ENCODE data around the gene TANGO6.
"Not testable (repeated sequence)": the region's sequence is repeated elsewhere in the genome, so short reads cannot be mapped to it uniquely, and the experiment has no call there.

TANGO6 gene

DNA sequence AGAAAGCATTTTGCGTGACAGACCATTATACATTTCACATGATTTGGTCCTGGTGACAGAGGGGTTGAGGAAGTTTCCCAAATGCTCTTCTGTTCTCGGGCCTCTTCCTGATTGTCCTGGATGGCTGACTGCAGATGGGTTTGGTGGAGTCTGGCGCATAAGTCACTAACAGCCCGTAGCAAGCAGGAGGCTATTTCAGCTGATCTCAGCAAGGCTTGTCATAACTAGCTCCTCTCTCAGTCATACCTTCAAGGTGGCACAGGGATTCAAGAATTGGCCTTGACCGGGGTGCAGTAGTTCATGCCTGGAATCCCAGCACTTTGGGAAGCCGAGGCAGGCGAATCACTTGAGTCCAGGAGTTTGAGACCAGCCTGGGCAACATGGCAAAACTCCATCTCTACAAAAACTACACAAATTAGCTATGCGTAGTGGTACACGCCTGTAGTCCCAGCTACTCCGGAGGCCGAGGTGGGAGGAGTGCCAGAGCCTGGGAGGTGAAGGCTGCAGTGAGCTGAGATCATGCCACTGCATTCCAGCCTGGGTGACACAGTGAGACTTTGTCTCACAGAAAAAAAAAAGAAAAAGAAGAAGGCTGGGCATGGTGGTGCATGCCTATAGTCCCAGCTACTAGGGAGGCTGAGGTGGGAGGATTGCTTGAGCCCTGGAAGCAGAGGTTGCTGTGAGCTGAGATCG lies 193.2 kb downstream of the TANGO6 start:
- DNase-seq (ENCODE audit: low read depth, low spot score): no peak
- H3K4me3 ChIP-seq (ENCODE audit: low read length): no peak overlapping the region

DNA sequence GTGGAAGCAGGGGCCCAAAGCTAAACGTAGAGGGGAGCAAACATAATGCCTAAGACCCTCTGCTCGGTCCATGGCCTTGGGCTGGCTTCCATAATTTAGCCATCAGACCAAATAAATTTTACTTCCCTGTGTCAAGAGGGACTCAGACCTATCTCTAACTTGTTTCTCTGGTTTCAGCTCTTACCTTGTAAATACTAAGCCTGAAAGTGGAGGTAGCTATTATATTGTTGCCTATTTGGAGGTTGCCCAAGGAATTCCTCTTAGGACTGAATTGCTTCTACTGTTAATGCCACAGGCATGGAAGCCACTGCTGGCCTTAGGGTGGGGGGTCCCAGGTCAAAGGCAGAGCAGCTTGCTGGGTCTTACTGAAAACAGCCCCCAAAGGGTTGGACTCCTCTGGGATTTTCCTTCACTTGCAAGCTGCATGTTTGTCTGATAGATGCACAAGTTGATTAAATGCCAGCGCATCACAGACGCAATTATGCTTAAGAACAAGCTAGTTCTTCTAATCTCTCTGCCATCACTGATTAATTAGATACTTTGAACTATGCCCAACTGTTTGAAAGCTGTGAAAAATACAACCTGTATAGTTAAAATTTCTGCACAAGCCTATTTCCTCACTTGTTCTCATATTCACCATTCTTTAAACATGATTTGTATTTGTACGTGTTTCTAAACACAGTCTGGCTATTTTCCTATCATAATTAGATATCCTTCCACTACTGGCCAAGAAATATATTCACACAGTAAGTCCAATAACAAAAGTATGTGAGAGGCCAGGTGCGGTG lies 194.2 kb downstream of the TANGO6 start:
- no peak for DNase-seq (ENCODE audit: low read depth, low spot score)
- H3K4me3 ChIP-seq (ENCODE audit: low read length): no peak overlapping the region

DNA sequence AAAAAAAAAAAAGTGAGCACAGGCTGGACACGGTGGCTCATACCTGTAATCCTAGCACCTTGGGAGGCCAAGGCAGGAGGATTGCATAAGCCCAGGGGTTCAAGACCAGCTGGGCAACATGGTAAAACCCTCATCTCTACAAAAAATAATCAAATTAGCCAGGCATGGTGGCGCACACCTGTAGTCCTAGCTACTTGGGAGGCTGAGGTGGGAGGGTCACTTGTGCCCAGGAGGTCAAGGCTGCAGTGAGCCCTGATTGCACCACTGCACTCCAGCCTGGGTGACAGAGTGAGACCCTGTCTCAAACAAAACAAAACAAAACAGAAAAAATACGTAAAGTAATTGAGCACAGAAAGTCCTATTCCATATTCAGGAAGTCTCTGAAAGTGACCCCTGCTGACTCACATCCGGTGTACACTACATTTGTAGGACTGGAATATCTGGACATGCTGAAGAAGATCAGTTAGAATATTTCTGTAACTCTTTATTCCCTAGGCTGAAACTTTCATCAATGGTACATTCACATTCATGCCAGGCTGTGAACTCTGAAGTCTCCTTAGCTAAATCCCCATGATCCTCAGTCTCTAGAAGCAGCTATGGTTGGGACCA lies 196.1 kb downstream of the TANGO6 start:
- DNase-seq (ENCODE audit: low read depth, low spot score): no peak
- H3K4me3 ChIP-seq (ENCODE audit: low read length): no peak overlapping the region

GRCh38 chr16:69040144-69040909 lies 197.0 kb downstream of the TANGO6 start:
- DNase-seq (ENCODE audit: low read depth, low spot score): peak; percentile 78
- no peak overlapping the region for H3K4me3 ChIP-seq (ENCODE audit: low read length)

- H3K4me3 ChIP-seq (ENCODE audit: low read length): no peak overlapping the region
- DNase-seq (ENCODE audit: low read depth, low spot score): no peak
These were observed 205.2 kb downstream of the TANGO6 start for GRCh38 chr16:69048328-69049120.

DNA sequence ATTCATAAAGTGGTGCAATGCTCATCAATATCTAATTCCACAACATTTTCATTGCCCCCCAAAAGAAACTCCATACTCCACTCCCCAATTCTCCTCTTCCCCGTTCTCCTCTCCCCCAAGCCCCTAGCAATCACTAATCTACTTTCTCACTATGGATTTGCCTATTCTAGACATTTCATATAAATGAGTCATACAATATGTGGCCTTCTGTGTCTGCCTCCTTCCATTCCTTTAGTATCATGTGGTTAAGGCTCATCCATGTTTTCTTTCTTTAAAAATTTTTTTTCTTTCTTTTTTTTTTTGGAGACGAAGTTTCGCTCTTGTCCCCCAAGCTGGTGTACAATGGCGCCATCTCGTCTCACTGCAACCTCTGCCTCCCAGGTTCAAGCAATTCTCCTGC lies 205.8 kb downstream of the TANGO6 start:
- no peak overlapping the region for H3K4me3 ChIP-seq (ENCODE audit: low read length)
- DNase-seq (ENCODE audit: low read depth, low spot score): no peak

DNA sequence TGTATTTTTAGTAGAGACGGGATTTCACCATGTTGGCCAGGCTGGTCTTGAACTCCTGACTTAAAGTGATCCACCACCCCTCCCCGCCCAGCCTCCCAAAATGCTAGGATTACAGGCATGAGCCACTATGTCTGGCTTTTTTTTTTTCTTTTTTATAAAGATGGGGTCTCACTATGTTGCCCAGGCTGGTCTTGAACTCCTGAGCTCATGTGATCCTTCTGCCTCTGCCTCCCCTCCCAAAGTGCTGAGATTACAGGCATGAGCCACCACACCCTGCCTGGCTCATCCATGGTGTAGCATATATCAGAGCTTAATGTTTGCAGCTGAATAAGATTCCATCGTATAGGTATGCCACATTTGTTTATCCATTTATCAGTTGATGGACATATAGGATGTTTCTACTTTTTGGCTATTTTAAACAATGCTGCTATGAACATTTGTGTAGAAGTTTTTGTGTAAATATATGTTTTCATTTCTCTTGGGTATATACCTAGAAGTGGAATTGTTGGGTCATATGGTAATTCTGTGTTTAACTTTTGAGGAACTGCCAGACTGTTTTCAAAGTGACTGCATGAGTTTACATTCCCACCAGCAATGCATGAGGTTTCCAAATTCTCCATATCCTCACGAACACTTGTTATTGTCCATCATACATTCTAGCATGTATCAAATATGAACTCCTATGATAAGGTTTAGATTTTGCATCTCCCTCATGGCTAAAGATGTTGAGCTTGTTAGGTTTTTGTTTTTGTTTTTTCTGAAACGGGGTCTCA lies 206.5 kb downstream of the TANGO6 start:
- no peak for DNase-seq (ENCODE audit: low read depth, low spot score)
- no peak overlapping the region for H3K4me3 ChIP-seq (ENCODE audit: low read length)

DNA sequence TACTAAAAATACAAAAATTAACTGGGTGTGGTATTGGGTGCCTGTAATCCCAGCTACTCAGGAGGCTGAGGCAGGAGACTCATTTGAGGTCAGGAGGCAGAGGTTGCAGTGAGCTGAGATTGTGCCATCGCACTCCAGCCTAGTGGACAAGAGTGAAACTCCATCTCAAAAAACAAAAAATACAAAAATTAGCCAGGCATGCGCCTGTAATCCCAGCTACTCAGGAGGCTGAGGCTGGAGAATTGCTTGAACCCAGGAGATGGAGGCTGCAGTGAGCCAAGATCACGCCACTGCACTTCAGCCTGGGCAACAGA lies 208.1 kb downstream of the TANGO6 start:
- not testable (repeated sequence) for H3K4me3 ChIP-seq (ENCODE audit: low read length); DNase-seq (ENCODE audit: low read depth, low spot score)

GRCh38 chr16:69055008-69055407 lies 211.7 kb downstream of the TANGO6 start:
- DNase-seq (ENCODE audit: low read depth, low spot score): no peak
- H3K4me3 ChIP-seq (ENCODE audit: low read length): no peak overlapping the region

DNA sequence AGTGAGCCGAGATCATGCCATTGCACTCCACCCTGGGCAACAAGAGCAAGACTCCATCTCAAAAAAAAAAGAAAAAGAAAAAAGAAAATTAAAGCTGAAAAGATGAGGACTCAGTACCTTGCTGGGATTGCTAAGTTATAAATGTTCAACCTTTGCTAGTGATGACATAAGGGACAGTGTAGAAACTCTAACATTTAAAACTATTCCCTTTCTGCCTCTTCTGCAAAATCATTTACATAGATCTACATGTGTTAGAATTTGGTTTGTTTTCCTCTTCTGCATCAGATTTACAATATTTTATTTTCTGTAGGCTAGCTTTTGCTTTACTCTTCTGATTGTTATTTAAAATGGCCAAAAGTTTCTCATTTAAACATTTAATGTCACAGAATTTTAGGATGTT lies 212.6 kb downstream of the TANGO6 start:
- no peak for DNase-seq (ENCODE audit: low read depth, low spot score)
- H3K4me3 ChIP-seq (ENCODE audit: low read length): no peak overlapping the region

DNA sequence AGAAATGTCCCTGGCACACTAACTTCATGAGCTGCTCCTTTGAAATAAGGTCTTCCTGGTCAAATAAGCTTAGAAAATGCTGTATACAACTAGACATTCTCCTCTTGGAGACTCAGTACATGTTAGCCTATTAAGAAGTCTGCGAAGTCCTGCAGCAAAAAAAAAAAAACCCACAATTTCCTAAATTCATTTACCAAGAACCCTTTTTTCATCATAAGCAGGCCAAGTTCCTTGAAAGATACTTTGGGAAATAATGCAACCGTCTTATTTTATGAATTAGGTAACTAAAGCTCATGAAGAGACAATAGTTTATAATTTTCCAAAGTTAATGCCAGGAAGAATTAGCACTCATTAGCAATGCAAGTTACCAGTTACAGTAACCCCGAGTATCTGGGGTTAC lies 213.1 kb downstream of the TANGO6 start:
- DNase-seq (ENCODE audit: low read depth, low spot score): no peak
- no peak overlapping the region for H3K4me3 ChIP-seq (ENCODE audit: low read length)

- no peak for DNase-seq (ENCODE audit: low read depth, low spot score)
- H3K4me3 ChIP-seq (ENCODE audit: low read length): no peak overlapping the region
These were observed 214.4 kb downstream of the TANGO6 start for GRCh38 chr16:69057400-69058378.

DNA sequence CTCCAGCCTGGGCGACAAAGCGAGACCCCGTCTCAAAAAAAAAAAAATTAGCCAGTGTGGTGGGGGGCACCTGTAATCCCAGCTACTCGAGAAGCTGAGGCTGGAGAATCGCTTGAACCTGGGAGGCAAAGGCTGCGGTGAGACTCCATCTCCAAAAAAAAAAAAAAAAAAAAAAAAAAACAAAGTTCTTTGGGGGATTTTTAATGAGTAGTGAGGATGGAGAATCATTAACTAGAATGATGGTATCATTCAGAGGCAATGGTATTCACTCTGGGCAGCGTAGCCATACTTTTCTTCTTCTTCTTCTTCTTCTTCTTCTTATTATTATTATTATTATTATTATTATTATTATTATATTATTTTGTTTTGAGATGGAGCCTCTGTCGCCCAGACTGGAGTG lies 220.2 kb downstream of the TANGO6 start:
- not testable (repeated sequence) for H3K4me3 ChIP-seq (ENCODE audit: low read length); DNase-seq (ENCODE audit: low read depth, low spot score)

DNA sequence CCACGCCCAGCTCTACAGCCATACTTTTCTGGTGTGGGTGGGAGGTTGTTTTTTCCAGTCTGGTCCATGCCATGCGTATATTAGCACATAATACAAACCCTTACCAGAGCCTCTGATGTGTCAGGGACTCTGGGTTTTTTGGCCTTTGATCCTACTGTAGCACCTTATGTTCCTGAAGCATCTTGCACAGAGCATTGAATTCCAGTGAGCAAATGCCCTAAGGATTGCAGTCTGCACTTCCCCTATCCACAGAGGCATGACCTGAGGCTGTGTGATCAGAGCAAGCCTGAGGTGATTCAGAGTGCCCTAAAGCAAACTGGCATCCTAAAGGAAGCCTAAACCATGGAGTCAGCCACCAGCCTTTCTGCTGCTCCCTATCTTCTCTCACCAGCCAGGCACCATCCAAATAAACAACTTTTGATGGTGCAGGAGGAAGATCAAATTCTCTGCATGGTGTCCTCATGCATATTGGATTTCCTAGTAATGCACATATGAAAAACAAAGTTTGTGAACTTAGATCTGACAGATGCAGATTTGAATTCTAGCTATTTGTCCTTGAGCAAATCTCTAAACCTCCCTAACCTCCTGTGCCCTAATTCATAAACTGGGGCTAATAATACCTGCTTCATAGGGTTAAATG lies 220.9 kb downstream of the TANGO6 start:
- H3K4me3 ChIP-seq (ENCODE audit: low read length): no peak overlapping the region

DNA sequence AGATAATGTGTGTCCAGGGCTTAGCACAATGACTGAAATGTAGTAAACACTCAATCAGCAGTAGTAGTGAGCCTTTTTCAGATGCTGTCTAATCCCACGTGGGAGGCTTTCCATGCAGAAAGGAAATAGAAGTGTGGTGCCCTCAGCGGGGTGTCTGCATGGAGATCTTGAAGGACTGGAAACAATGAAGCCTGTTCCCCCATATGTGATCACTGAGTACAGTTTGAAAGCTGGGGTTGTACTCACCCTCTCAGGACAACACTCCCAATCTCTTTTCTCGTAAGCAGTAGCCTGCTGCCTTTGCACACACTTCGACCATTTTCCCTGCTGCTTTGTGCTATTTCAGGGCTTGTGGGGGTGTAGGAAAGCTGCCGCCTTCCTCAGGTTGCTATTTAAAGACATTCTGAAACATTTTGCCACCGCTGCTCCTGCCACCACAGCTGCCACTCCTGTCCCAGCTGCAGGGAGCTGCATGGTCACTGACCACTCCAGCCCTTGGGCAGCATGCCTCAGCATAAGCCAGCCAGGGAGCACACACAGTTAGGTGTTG lies 221.5 kb downstream of the TANGO6 start:
- no peak for DNase-seq (ENCODE audit: low read depth, low spot score)
- H3K4me3 ChIP-seq (ENCODE audit: low read length): no peak overlapping the region

More for the DNA sequence above, 220.9 kb downstream of the TANGO6 start:
- DNase-seq (ENCODE audit: low read depth, low spot score): no peak

GRCh38 chr16:69069504-69069903 lies 226.2 kb downstream of the TANGO6 start:
- DNase-seq (ENCODE audit: low read depth, low spot score): no peak
- H3K4me3 ChIP-seq (ENCODE audit: low read length): no peak overlapping the region
